ENCODE data around the gene LARGE1. TPM values are rescaled to one million over a fixed set of nuclear protein-coding genes. Genes with fewer than 3 reads are reported as not detected.

The LARGE1 gene
- total and polyA plus RNA-seq, 2 of the 4 experiments (the other 2 are of a cell fraction), result 6.2 to 12.4 TPM

- Histone ChIP-seq H3K27me3 (ENCODE audit: control insufficient read depth, insufficient read depth, low read length) (no peaks in the 10 kb centered on the region), H3K9me3 (ENCODE audit: control insufficient read depth, insufficient read depth, low read length) (no peaks in the 10 kb centered on the region), H3K9me1 (ENCODE audit: insufficient read depth, low read length) (no peaks in the 10 kb centered on the region; the same call in none of the 2 replicates), H4K91ac (ENCODE audit: insufficient read depth, low read depth, low read length) (no peak overlapping the region), H3K4me3 (ENCODE audit: insufficient read depth, low read depth, low read length) (no peak overlapping the region), H2BK120ac (ENCODE audit: low read depth, low read length) (no peak overlapping the region), H3K18ac (ENCODE audit: low read depth, low read length) (no peak overlapping the region), H3K27ac (ENCODE audit: insufficient read depth, low read length) (no peak overlapping the region), H4K8ac (ENCODE audit: low read depth in 2 of 2, low read length in 2 of 2) (no peak overlapping the region), H2AFZ (replicated peaks; ENCODE audit: low read length, poor library complexity) (no peak overlapping the region), H3K23ac (ENCODE audit: low read depth, low read length) (no peak overlapping the region), H3K4me1 (ENCODE audit: control insufficient read depth, insufficient read depth, low read length) (no peaks in the 10 kb centered on the region), H3K9ac (ENCODE audit: low read depth, low read length) (no peak overlapping the region), H2BK20ac (ENCODE audit: low read depth, low read length) (no peak overlapping the region), H4K20me1 (ENCODE audit: insufficient read depth, low read length) (no peaks in the 10 kb centered on the region), H3K36me3 (ENCODE audit: control insufficient read depth, insufficient read depth, low read length) (no peaks in the 10 kb centered on the region), H3K4me2 (ENCODE audit: low read depth, low read length) (no peak overlapping the region), H2BK15ac (ENCODE audit: low read depth, low read length) (no peak overlapping the region), H3K79me1 (ENCODE audit: low read depth in 1 of 2, low read length in 2 of 2) (no peaks in the 10 kb centered on the region), H2BK5ac (ENCODE audit: low read depth, low read length, poor library complexity, severe bottlenecking) (no peak overlapping the region), H4K5ac (ENCODE audit: low read depth, low read length) (no peak overlapping the region), H2AK9ac (replicated peaks; ENCODE audit: low read depth, low read length, poor library complexity) (no peak overlapping the region), H3K4ac (ENCODE audit: low read depth, low read length) (no peak overlapping the region), H3K56ac (ENCODE audit: extremely low read depth, insufficient read depth, low read length) (no peak overlapping the region), H2AK5ac (ENCODE audit: low read depth, low read length) (no peak overlapping the region), H3K14ac (replicated peaks; ENCODE audit: low read depth, low read length) (no peak overlapping the region)
- dilution Hi-C loops (cut with HindIII; ENCODE audit: low sequenced_read_pairs, unreplicated experiment), result no loop called here
- in situ Hi-C loops (cut with MboI; ENCODE audit: low sequenced_read_pairs), result no loop called here
- intact Hi-C loops (cut with micrococcal nuclease), result no loop called here
- BruUV-seq (replicated peaks), result no TSS peak
- ATAC-seq (ENCODE audit: low read depth) (no peak), DNase-seq (no peak)
- CTCF ChIA-PET, result no interaction called here
- TF ChIP-seq NFE2L2 (IDR thresholded peaks at IDR 0.05; ENCODE audit: low read depth, low read length), result no peak
- peak; percentile 53; the same call in 1 of the 2 replicates for TF ChIP-seq MAFK (IDR thresholded peaks at IDR 0.05; ENCODE audit: low read depth, low read length)
- no peak for TF ChIP-seq CHD1 (IDR thresholded peaks at IDR 0.05; ENCODE audit: low read depth, low read length)
- TF ChIP-seq POLR2A (IDR thresholded peaks at IDR 0.05; ENCODE audit: low read depth, low read length), result no peak
- WGBS, 2 experiments (ENCODE audit: extremely low coverage in 2 of 2, insufficient read length in 1 of 2), result no CpG with 5 or more reads among the region's 3 CpGs
- POLR2A ChIA-PET (ENCODE audit: unreplicated experiment), result no interaction called here
These were observed 489.0 kb downstream of the LARGE1 start for GRCh38 chr22:33431300-33431699.

Data from IMR-90 (cell line).